GDM1 (cell line): ENCODE data around the gene LHPP.
"Not testable (repeated sequence)": the region's sequence is repeated elsewhere in the genome, so short reads cannot be mapped to it uniquely, and the experiment has no call there.

ENCODE experiments used
- DNase-seq: peaks from one replicate; lab custom pipeline; 2025; lab: John Stamatoyannopoulos, UW

Gene LHPP

DNA sequence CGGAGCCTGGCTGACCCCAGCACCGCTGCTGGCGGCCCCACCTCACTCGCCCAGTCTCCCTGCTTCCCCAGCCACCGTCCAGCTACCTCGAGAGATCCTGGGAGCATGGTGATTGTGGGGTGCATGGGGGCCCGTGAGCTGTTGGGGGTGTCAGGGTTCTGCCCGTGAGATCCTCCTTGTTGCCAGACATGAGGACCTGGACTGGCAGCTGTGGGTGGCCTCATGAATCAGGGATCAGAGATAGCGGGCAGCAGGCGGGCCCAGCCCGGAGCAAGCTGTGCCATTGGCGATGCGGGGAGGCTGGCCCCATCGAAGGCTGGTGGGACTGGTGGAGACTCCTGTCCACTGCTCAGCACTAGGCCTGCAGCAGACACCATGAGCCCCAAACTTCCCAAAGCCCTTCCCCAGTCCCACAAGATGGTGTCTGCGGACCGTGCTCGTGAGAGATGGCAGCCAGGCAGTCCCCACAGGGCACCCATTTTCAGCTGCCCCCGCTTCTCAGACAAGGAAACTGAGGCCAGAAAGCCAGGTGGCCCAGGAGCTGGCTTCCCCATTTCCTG, 75.6 kb downstream of the LHPP start:
- no peak for DNase-seq

DNA sequence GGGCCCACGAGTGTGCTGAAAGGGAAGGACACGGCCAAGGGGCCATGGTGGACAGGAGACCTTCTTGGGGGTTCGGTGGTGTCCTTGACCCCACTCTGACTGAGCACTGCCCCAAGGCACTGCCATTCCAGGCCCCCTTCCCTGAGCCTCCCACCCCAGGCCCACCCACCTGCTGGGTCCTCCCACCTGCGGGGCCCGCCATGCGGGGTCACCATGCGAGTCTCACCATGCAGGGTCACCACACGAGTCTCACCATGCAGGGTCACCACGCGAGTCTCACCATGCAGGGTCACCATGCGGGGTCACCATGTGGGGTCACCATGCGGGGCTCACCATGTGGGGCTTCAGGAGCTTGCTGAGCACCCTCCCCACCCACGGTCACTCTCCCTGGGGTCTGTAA, 76.3 kb downstream of the LHPP start:
- DNase-seq: no peak

GRCh38 chr10:124538706-124539105, 77.1 kb downstream of the LHPP start:
- no peak for DNase-seq

DNA sequence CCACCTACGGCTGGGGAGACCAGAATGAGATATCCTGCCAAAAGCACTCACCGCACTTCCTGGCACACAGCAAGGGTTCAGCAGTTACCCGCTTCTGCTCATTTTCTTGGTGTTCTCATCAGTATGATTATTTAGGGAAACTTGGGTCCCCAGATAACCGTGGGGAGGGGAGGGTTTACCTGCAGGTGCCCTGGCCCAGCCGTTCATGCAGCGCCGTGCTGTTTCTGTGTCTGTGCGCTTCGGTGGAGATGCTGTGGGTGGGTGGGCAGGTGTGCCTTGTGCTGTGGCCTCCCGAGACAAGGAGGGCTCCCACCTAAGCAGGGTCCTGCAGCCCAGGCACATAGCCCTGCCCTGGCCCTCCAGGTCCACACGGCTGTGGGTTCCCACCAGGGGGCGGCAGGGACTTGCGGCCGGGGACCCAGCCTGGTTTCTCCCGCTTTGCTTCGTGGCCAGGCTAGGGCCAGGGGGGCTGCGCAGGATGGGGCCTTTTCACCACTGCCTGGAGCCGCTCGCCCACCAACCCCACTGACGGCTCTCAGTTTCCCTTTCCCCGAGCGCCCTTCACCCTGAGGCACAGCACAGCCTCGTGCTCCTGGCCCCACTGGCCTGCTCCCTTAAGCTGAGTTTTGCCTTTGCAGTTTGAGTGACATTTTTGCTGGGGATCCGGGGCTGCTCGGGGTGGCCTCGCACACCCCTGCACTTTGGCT, 78.5 kb downstream of the LHPP start:
- peak; percentile 37 for DNase-seq

DNA sequence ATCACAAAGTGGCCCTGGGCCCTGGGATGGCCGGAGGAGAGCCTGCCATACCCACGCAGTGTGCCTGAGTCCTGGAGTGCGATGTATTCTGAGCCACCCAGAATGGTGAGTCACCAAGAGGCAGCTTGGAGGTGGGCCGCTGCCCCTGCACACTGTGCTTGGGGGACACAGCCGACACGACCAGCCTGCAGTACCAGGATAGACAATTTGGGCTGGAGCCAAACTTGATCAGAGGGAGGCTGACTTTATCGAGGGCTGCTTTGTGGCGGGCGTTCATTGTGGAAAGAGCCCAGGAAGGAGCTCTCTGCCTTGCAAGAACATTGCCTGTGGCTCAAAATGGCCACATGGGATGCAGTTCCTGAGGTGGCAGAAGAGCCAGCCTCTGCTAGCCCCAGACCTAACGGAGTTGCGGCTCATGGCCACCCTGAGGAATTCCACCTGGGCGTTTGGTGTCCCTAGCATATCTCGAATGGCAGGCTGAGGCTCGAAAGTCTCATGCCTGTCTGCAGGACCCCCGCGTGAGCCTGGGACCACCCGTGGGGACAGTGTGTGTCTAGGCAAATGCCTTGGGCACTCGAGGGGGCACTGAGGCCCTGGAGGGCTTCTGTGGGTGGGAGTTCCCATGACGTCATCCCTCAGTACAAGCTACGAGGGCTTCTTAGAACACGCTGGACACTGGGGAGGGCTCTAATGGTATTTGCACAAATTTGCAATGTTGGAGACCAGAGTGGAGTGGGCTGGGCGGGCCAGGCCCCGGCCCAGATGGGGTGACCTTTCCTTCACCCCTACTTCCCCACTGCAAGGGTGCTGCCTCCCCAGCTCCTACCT, 79.7 kb downstream of the LHPP start:
- no peak for DNase-seq

DNA sequence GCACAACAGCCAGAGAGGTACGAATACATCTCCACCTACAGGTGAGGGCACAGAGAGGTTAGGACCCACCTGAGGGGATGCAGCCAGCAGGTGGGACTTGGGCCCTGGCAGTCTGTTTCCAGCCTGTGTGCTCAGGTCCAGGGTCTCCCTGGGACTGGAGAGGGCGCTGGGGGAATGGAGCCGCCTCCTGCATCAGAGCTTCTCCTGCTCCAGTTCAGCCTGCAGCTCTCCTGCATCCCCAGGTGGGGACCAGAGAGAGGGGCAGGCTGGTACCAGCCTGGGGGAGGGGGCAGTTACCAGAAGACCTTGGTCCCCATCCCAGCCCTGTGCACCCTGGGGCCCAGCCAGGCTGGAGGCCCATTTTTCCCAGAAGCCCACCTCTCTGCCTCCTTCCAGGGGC, 80.7 kb downstream of the LHPP start:
- no peak for DNase-seq

GRCh38 chr10:124543146-124543545, 81.5 kb downstream of the LHPP start:
- DNase-seq: no peak

DNA sequence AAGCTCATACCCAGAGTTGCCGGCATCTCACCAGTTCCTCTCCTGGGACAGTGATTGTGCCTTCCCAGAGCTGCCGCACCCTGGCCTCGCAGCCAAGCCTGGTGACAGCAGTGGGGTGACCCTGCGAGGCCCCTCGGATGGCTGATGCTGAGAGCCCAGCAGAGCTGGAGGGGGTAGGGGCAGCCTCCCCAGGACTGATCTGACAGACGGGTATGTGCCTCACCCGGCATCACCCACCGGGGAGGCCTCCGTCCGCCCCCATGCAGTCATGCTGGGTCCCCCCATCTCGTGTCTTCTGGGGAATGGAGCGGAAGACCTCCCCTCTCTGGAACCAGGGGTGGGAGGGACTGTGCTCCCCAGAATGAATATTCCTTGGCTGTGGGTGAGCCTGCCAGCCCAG, 82.3 kb downstream of the LHPP start:
- DNase-seq: no peak

GRCh38 chr10:124544711-124545110, 83.1 kb downstream of the LHPP start:
- no peak for DNase-seq

GRCh38 chr10:124545351-124546054, 83.9 kb downstream of the LHPP start:
- no peak for DNase-seq

DNA sequence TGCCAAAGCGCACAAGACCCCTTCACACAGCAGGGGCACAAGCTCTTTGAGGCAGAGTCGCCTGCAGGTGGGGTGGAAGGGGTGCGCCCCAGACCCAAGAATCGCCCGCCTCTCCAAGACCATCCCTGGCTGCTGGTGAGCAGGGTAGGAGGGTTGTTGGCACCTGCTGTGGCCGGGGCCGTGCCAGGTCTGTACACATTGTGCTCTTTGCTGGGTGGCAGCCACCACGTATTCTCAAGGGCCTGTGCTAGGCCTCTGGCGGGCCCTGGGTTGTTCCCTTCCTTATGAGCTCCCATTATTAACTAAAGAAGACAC, 84.4 kb downstream of the LHPP start:
- no peak for DNase-seq

DNA sequence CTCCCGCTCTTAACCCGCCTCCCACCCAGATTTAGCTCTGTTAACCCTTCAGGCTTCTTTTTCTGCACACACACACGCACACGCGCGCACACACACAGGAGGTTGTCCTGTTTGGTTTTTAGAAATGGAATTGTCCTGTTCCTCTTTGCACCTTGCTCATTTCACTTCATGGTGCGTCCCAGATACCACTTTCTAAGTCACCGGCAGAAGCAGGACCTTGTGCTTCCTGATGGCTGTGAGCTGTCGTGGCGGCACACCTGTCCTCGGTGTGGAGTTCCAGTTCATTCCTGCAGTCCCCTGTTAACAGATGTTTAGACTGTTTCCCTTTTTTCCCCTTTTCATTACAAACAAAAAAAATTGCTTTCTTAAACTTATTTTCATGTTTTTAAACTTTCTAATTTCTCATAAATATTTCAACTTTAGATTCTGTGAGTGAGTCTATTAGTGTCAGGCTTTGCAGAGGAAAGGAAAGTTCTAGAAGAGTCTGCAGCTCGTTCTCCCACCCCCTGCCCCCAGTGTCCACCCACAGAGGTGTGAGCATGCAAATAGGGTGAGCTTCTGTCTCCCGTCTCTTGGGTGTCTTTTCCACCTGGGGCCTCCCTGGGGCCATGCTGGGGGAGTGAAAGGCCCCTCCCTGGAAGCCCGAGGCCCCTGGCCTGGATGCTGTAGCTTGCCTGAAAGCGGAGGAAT, 85.5 kb downstream of the LHPP start:
- DNase-seq: no peak

- no peak for DNase-seq
Observed at GRCh38 chr10:124547647-124548168, 86.1 kb downstream of the LHPP start.

- not testable (repeated sequence) for DNase-seq
Observed at GRCh38 chr10:124549171-124549570, 87.5 kb downstream of the LHPP start.

DNA sequence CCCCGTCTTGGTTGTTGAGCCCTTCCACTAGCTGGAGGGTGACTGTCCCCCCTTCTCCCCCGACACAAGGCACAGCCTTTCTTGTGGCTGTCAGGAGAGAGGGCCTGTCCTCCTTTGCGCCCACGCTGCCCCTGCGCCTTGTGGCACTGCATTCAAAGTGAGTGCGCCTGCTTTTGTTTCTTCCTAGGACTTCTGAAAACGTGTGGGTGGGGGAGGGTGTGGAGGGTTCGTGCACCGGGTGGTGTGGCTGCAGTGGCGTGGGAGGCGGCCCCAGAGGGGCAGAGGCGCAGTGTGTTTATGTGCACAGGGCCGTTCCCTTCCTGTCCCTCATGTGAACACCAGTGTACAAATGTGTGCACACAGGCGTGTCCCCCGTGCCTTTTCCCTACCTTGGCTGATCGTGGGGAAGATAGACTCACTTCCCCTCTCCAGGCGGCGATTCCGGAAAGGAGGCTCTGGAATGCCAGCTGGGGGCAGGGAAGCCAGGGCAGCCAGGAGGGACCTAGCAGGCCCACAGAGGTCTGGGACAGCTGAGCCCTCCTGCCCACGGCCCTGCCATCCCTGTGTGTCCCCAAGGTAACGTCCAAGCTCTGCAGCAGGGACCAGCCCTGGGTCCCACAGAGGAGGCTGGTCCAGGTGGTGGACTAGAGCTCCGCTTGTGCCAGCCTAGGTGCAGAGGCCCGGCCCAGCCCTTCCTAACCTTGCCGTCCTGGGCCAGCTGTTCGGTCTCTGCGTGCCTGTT, 88.8 kb downstream of the LHPP start:
- no peak for DNase-seq

GRCh38 chr10:124551097-124551496, 89.5 kb downstream of the LHPP start:
- DNase-seq: no peak

DNA sequence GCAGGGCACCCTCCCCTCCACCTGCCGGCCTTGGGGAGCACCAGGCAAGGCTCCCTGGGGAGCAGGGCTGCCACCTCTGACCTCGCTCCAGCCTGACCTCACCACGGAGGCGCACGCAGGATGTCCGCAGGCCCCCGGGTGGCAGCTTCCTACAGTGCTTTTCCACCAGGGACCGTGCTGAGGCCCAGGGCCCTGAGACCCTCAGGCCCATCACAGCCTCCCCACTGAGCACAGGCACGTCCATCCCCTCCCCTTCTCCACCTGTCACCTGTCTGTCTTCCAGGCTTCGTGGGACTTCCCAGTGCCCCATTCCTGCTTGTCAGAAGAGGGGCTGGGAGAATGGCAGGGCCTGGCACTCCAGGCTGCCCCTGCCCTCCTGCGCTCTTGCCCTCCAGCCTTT, 90.1 kb downstream of the LHPP start:
- no peak for DNase-seq

DNA sequence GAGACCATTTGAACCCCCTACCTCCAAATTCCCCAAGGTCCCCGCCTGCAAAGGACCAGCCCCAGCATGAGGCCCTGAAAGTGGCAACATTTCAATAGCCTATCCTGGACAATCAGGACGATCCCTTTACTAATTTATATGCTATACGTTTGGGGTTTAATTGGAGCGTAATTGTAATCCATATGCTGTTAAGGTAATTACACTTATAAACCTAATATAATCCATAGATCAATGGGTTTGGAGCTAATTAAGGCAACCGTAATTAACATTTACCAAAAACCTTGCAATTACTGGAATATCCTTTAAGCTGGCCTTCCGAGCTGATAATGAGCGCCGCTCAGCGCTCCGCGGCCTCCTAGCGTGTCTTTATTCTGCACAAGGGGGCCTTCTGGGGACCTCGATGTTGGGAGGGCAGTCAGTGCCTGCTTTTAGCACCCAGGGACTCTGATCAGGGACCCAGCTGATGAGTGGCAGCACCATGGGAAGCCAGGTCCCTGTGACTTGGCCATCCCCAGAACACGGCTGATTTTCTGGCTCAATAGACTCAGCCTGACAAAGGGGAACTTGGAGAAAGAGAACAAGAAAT, 91.2 kb downstream of the LHPP start:
- no peak for DNase-seq

DNA sequence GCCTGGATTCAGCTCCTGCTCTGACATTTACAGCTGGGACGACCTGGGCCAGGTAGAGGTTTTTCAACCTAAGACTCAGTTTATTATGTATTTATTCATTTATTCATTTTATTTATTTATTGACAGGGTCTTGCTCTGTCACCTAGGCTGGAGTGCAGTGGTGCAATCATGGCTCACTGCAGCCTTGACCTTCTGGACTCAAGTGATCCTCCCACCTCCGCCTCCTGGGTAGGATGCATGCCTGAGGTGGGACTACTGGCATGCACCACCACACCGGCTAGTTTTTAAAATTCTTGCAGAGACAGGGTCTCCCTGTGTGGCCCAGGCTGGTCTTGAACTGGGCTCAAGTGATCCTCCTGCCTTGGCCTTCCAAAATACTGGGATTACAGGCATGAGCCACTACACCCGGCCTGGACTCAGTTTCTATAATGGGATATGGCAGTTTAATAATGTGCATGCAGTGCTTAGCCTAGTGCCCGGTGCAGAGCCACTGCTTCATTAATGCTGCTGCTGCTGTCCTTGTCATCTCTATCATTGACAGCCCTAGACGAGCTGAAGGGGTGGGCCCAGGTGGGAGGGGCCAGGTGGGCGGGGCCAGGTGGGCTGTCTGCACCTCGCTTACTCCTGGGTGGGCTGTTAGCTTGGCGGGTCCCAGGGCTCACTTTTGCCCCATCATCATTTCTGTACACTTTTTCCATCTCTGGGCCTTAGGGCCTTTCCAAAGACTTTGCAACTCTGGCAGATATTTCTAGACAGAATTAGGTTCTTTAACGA, 92.6 kb downstream of the LHPP start:
- DNase-seq: no peak

DNA sequence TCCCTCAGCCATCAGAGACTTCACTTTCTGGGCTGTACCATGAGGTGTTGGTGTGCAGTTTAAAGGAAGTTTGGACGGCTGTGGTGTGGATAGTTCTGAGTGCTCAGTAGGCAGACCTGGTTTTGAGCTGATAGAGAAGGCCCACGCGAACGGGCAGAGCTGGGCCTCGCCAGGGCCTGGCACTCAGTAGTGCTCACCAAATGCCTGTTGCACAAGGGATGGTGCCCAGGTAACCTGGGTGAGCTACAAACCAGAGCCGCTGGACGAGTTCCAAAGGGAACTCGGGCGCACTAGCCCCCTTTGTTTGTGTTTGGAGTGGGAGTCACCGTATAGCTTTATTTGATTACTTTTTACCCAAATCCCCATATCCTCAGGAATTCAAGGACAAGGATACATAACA, 95.5 kb downstream of the LHPP start:
- no peak for DNase-seq
